Activated T-cell treated with anti-CD3 and anti-CD28 coated beads, Interleukin-2, amount 50 U/mL, for 24 hours (primary cell): ENCODE data around the gene DOCK1.

Source experiments
- DNase-seq: peaks from one replicate; pipeline ENCODE4 v3.0.0-alpha.2; 2020
- H3K27ac Mint-ChIP-seq: 2 replicates; pipeline ENCODE4 v1.8.0; 2020; ENCODE audit warnings: mild to moderate bottlenecking, mixed read lengths
- H3K27me3 Mint-ChIP-seq: 2 replicates; pipeline ENCODE4 v1.8.0; 2020; ENCODE audit warnings: mixed read lengths
- H3K36me3 Mint-ChIP-seq: 2 replicates; pipeline ENCODE4 v1.8.0; 2020; ENCODE audit warnings: low read depth, mixed read lengths
- H3K4me1 Mint-ChIP-seq: 2 replicates; pipeline ENCODE4 v1.8.0; 2020; ENCODE audit warnings: low read depth, mixed read lengths
- H3K4me3 Mint-ChIP-seq: 2 replicates; pipeline ENCODE4 v1.8.0; 2020; ENCODE audit warnings: mild to moderate bottlenecking, moderate library complexity, mixed read lengths
- H3K9me3 Mint-ChIP-seq: 2 replicates; pipeline ENCODE4 v1.8.0; 2020; ENCODE audit warnings: mixed read lengths

Gene DOCK1

DNA sequence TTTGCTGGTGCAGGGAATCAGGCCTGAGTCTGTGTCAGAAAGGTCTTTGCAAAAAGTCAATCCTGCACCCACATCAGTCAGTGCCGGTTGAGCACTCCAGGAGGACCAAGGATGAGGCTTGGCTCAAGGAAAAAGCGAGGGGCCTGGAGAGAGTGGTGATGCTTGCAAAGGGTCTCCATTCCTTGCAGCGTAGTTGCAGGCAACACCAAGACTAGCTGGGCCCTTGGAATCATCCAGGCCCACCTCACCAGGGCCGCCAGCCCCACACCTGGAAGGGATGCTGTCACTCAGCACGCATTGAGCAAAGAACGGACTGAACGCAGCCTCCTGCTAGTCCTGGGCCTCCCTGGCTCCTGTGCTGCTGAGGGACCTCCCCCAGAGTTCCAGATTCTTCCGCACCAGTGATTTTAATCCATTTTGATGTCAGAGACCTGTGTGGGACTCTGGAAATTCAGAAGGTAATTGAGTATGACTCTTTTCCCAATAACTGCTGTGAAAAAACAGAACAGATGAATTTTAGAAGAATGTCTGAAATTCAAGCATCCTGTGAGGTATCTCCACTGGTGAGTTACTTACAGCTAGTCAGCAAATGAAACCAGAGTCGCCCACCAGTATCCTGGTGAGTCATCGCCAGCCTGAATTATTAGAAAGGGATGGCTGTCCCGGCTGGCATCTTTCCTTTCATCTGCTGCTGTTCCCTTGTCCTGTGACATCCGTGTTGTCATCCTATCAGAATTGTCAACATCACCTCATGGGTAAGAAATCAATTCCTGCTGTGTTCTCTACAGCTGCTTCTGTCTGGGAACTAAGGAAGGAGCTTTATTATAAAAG, 493.1 kb downstream of the DOCK1 start:
- no peak overlapping the region for H3K27ac Mint-ChIP-seq
- DNase-seq = no peak
- H3K36me3 Mint-ChIP-seq = no peaks in the 10 kb centered on the region
- no peaks in the 10 kb centered on the region for H3K4me1 Mint-ChIP-seq
- no peak overlapping the region for H3K4me3 Mint-ChIP-seq
- H3K9me3 Mint-ChIP-seq = peaks cover 9% of the 10 kb centered on the region
- H3K27me3 Mint-ChIP-seq = no peaks in the 10 kb centered on the region

DNA sequence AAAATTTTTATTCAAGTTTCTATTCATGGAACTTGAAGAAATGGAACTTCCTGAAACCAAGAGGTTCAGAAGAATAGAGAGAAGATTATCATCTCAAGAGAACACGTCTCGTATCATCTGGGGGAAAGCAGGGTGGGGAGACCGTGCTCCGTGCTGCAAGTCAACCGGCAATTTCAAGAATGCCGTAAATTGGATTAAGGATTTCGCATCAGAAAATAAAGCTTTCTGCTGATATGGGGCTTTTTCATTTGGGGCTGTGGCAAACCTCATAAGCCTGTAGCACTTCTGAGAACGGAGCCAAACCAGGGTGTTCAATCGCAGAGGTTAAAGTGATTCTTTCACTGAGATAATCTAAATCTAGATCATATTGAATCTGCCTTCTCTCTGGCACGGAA, 493.7 kb downstream of the DOCK1 start:
- no peak for DNase-seq
- H3K27me3 Mint-ChIP-seq = no peaks in the 10 kb centered on the region
- no peaks in the 10 kb centered on the region for H3K4me1 Mint-ChIP-seq
- peaks cover 9% of the 10 kb centered on the region for H3K9me3 Mint-ChIP-seq
- no peaks in the 10 kb centered on the region for H3K36me3 Mint-ChIP-seq
- H3K4me3 Mint-ChIP-seq = no peak overlapping the region
- H3K27ac Mint-ChIP-seq = no peak overlapping the region

DNA sequence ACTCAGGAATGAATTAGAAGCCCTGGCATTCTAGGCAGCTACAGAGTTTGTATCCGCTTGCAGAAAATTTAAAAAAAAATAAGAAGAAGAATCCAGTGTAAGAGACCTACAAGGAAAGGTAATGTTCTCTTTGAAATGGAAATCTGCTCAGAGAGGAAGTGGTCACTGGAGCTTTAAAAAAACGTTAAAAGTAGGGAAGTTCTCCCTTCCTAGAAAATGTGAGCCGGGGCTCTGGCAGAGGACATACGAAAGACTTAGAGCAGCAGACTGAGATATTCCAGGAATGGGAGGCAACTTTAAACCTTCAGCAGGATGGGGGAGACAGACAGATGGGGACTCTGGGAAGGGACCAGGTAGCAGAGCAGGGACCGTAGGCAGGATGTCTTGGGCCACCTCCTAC, 494.4 kb downstream of the DOCK1 start:
- DNase-seq = no peak
- peaks cover 9% of the 10 kb centered on the region for H3K9me3 Mint-ChIP-seq
- H3K4me1 Mint-ChIP-seq = no peaks in the 10 kb centered on the region
- H3K36me3 Mint-ChIP-seq = no peaks in the 10 kb centered on the region
- no peak overlapping the region for H3K27ac Mint-ChIP-seq
- H3K4me3 Mint-ChIP-seq = no peak overlapping the region
- no peaks in the 10 kb centered on the region for H3K27me3 Mint-ChIP-seq

DNA sequence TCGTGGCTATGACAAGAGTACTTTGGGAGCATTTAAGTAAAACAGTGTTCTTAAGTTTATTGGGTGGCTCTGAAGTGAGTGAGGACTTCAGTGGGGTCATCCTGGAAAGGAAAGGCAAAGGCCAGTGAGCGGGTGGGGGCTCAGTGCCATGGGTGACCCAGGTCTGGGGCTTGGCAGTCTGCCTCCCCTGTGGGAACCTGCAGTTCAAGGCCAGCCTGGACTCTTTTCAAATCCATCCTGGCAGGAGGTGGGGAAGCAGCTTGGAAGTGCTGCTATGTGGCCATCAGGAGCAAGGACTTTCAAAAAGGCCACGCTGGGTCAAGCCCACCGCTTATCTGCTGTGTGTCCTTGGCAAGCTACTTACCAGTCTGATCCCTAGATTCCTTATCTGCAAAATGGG, 495.0 kb downstream of the DOCK1 start:
- Mint-ChIP-seq H3K9me3 (peaks cover 9% of the 10 kb centered on the region), H3K4me1 (no peaks in the 10 kb centered on the region), H3K36me3 (no peaks in the 10 kb centered on the region), H3K27me3 (no peaks in the 10 kb centered on the region), H3K27ac (no peak overlapping the region), H3K4me3 (no peak overlapping the region)
- DNase-seq = no peak

DNA sequence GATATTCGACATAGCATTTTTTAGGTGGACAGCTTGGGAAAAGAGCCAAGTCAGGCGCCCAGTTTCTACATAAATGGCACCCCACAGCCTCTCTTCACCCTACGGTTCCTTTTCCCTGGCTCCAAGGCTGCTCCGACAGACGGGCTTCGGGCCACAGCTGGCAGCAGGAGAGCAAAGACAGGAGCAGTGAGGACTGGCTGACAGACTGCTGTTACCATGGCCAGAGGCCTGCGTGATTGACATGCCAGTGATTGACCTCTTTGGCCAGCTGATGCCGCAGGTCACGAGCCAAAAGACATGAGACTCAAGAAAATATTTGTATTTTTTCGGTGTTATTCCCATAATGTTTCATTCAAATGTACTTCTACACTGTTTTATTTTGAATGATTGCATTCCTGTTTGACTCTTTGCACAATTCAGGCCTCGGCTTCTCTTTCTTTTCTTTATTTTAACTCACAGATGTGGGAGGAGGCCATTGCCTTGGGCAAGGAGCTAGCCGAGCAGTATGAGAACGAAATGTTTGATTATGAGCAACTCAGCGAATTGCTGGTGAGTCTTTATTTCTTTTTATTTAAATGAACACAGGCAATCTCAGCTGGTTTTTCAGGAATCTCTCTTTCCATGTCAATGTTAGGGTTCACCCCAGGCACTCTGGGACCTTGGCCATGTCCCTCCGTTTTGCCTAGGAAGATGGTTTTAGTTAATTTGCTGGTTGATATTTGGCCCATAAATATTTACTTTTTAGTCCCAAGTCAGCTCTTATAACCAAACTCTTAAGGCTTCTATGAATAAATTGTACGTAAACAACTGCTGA, 497.6 kb downstream of the DOCK1 start:
- DNase-seq = no peak

DNA sequence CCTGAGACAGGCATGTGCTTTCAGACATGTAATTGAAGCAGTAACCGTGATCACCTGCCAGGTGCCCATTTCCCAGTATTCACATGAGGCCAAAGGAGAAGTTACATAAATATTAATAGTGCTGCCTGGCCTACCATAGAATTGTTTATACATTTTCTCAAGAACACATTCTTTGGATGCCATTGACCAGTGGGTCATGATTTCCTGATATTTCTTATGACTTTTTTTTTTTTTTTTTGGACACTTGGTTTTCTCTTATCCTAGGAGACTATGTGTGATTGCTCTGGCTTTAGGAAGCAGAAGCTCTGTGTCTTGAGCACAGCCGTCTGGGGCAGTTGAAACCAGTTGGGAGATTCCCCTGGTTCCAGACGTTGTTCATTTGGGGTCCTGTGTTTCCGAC, 500.0 kb downstream of the DOCK1 start:
- H3K27me3 Mint-ChIP-seq = no peaks in the 10 kb centered on the region
- no peak overlapping the region for H3K27ac Mint-ChIP-seq
- DNase-seq = no peak
- no peaks in the 10 kb centered on the region for H3K36me3 Mint-ChIP-seq
- H3K4me1 Mint-ChIP-seq = peaks cover 2% of the 10 kb centered on the region
- H3K4me3 Mint-ChIP-seq = no peak overlapping the region
- peaks cover 9% of the 10 kb centered on the region for H3K9me3 Mint-ChIP-seq

More for the DNA sequence above, 497.6 kb downstream of the DOCK1 start:
- H3K36me3 Mint-ChIP-seq = no peaks in the 10 kb centered on the region
- H3K27me3 Mint-ChIP-seq = no peaks in the 10 kb centered on the region
- peaks cover 9% of the 10 kb centered on the region for H3K9me3 Mint-ChIP-seq
- no peak overlapping the region for H3K27ac Mint-ChIP-seq
- no peak overlapping the region for H3K4me3 Mint-ChIP-seq
- peaks cover 2% of the 10 kb centered on the region for H3K4me1 Mint-ChIP-seq

DNA sequence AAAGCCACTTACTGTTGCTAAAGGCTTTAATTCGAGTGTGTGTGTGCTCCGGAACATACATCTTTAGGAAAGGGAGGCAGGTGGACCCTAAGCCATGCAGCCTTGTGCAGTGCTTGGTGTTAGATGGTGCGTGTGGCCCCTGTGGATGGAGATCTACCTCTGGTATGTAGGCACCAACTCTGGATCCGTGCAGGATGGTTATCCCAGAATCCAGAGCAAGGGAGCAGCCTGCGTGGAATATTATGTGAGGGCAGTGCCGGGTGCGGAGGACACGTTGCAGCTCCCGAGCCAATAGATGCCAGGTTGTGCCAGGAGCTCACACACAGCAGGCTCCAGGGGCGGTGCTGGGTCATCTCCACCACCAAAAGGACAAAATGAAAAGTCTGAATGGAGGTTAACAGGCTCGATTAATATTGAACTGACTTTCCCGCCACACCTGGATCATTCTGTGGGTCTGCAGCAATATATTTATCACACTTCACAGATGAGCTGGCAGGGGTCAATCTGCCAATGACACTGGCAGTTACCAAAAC, 500.9 kb downstream of the DOCK1 start:
- Mint-ChIP-seq H3K27ac (no peak overlapping the region), H3K9me3 (peaks cover 9% of the 10 kb centered on the region)

DNA sequence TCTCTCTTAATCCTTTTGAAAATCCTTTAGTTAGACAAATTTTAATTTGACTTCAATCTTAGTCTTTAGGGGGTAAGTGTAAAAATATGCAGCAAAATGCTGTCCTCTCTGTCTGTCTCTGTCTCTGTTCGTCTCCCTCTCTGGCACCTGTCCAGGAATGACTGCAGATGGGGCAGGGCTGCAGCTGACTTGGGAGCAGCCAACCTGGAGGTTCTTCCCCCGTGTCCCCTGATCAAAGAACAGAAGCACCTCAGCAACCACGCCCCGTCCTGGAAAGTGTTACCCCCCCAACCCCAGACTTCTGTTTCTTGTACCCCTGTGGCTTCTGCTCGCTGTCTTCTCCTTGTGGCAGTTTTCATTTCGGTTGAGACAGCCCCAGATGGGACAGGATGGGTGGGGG, 502.3 kb downstream of the DOCK1 start:
- Mint-ChIP-seq H3K9me3 (no peaks in the 10 kb centered on the region), H3K27me3 (no peaks in the 10 kb centered on the region), H3K4me1 (peaks cover 2% of the 10 kb centered on the region), H3K36me3 (no peaks in the 10 kb centered on the region), H3K4me3 (no peak overlapping the region), H3K27ac (no peak overlapping the region)
- no peak for DNase-seq

More for the DNA sequence above, 500.9 kb downstream of the DOCK1 start:
- Mint-ChIP-seq H3K4me1 (peaks cover 2% of the 10 kb centered on the region), H3K4me3 (no peak overlapping the region), H3K27me3 (no peaks in the 10 kb centered on the region), H3K36me3 (no peaks in the 10 kb centered on the region)
- DNase-seq = no peak

DNA sequence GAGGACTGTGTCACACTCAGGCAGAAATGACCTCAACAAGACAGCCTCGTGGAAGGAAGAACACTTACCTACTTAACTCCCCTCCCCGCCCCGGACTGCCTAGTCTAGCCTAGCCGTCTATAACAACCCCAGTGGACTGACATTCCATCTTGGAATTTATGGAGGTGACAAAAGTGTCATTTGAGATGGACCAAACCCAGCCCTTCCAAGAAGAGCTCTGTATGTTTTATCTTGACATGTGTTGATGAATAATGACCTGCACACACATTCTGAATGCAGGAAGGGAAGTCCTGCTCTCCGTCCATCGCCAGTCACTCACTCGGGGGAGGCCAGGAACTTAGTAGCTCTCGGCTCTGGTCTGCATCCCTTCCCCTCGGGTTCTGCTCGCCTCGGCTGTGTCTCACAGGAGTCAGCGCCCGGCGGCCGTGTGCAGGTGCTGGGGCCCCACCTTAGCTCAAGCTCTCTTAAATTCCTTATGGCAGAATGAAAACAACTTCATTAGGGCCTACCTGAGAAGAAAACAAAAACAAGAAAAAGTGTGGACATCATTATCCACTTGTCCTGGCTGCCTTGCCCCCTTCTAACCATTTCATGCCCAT, 503.0 kb downstream of the DOCK1 start:
- H3K36me3 Mint-ChIP-seq = no peaks in the 10 kb centered on the region
- peaks cover 2% of the 10 kb centered on the region for H3K4me1 Mint-ChIP-seq
- no peaks in the 10 kb centered on the region for H3K27me3 Mint-ChIP-seq
- no peak for DNase-seq
- no peaks in the 10 kb centered on the region for H3K9me3 Mint-ChIP-seq
- no peak overlapping the region for H3K27ac Mint-ChIP-seq
- H3K4me3 Mint-ChIP-seq = no peak overlapping the region

DNA sequence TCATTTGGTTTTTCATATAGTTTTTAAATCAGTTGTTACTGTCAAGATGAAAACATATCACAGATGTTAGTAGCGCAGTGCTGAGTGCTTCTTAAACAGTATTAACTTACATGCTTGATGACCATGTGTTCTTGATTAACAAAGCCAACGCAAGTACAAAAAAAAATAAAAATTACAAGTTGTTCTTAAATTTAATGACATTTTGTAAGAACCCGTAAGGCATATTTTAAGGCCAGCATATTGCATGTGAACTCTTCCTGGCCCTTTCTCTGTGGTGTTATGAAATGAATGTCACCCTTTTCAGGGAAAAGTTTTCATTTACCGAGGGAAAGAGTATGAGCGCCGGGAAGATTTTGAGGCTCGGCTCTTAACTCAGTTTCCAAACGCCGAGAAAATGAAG, 503.5 kb downstream of the DOCK1 start:
- Mint-ChIP-seq H3K27ac (no peak overlapping the region), H3K4me3 (no peak overlapping the region), H3K4me1 (peaks cover 2% of the 10 kb centered on the region), H3K36me3 (no peaks in the 10 kb centered on the region), H3K9me3 (no peaks in the 10 kb centered on the region), H3K27me3 (no peaks in the 10 kb centered on the region)
- DNase-seq = no peak

DNA sequence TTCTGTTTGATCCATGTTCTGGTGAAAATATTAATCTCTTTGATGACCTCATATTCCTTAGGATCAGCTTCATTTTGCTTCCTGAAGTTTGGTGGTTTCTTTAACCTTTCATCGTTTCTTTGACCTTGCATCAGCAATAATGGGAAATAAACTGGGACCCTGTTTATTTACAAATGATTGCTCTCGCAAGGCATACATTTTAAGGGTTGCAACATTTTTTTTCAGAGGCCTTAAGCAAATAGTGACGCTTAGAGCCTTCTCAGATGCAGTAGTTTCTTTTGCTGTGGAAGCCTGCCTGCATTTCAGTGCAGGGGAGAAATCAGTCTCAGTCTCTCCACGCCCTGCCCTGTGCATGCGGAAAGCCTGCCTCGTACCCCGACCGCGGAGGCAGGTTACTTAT, 504.8 kb downstream of the DOCK1 start:
- DNase-seq = no peak
- H3K4me3 Mint-ChIP-seq = no peak overlapping the region
- H3K36me3 Mint-ChIP-seq = no peaks in the 10 kb centered on the region
- no peaks in the 10 kb centered on the region for H3K9me3 Mint-ChIP-seq
- peaks cover 2% of the 10 kb centered on the region for H3K4me1 Mint-ChIP-seq
- H3K27me3 Mint-ChIP-seq = no peaks in the 10 kb centered on the region
- no peak overlapping the region for H3K27ac Mint-ChIP-seq

DNA sequence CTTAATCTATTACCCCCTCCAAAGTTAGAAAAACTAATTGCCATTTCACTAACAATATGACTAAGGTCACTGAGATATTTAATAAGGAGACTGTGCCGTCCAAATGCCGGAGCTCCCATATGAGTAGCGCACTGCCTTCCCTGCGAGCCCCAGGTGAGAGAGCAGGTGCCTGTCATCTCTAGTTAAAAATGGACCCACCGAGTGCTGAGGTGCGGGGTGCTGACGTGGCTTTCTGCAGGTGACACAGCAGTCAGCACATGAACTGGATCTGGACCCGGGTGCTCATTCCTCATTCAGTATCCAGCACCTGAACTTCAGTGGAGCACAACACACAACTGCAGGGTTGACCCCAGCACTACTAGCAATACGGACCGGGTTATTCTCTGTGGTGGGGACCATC, 505.8 kb downstream of the DOCK1 start:
- H3K27me3 Mint-ChIP-seq = no peaks in the 10 kb centered on the region
- H3K36me3 Mint-ChIP-seq = no peaks in the 10 kb centered on the region
- H3K4me3 Mint-ChIP-seq = no peak overlapping the region
- H3K4me1 Mint-ChIP-seq = peaks cover 2% of the 10 kb centered on the region
- no peak for DNase-seq
- H3K27ac Mint-ChIP-seq = no peak overlapping the region
- H3K9me3 Mint-ChIP-seq = no peaks in the 10 kb centered on the region

DNA sequence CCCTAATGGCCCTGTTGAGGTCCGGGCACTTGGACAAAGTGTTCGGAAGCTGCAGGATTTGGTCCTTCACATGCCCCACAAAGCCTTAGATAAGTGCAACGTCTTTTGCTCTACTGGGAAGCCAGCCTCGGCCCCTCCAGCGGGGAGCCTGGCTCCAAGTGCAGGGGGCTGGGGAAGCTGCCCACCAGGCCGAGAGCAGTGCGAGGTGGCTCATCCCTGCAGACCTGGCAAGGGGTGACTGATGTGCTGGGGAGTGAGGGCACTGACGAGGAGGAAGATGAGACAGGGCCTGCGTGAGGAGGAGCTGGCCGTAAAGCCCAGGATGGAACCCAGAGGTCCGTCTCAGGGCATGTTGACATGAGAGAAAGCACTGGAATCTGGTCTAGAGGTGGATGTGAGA, 508.1 kb downstream of the DOCK1 start:
- DNase-seq = no peak
- H3K9me3 Mint-ChIP-seq = no peaks in the 10 kb centered on the region
- H3K36me3 Mint-ChIP-seq = no peaks in the 10 kb centered on the region
- no peak overlapping the region for H3K27ac Mint-ChIP-seq
- no peaks in the 10 kb centered on the region for H3K27me3 Mint-ChIP-seq
- no peak overlapping the region for H3K4me3 Mint-ChIP-seq
- H3K4me1 Mint-ChIP-seq = no peaks in the 10 kb centered on the region

DNA sequence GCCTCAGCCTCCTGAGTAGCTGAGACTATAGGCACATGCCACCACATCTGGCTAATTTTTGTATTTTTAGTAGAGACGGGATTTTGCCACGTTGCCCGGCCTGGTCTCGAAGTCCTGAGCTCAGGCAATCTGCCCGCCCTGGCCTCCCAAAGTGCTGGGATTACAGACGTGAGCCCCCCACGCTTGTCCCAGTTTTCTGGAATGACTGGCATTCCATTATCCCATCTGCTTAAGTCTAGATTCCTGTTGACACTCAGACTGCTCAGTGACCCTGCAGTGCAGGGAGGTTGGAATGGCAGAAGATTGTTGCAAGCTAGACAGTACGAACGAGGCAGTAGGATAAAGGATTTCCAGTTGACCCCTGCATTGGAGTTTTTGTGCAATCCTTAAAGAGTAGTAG, 508.8 kb downstream of the DOCK1 start:
- no peak overlapping the region for H3K27ac Mint-ChIP-seq
- no peak for DNase-seq
- H3K4me3 Mint-ChIP-seq = no peak overlapping the region
- H3K4me1 Mint-ChIP-seq = no peaks in the 10 kb centered on the region
- H3K36me3 Mint-ChIP-seq = no peaks in the 10 kb centered on the region
- H3K27me3 Mint-ChIP-seq = no peaks in the 10 kb centered on the region
- H3K9me3 Mint-ChIP-seq = no peaks in the 10 kb centered on the region

DNA sequence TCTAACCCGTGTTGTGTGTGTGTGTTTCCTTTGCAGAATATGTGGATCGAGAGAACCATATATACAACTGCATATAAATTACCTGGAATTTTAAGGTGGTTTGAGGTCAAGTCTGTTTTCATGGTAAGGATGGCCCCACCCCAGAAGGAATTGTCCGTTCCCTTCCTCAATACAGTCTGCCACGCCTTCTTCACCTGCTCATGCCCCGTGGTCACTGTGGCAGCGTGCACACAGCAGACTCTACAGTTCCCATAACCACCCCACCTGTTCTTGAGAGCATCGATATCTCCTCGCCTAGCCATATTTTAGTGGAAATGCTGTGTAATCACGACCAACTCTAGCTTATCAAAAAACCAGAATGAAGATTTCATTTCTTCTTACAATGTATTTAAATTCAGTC, 509.9 kb downstream of the DOCK1 start:
- H3K36me3 Mint-ChIP-seq = no peaks in the 10 kb centered on the region
- H3K27me3 Mint-ChIP-seq = no peaks in the 10 kb centered on the region
- H3K9me3 Mint-ChIP-seq = no peaks in the 10 kb centered on the region
- no peak overlapping the region for H3K27ac Mint-ChIP-seq
- no peak overlapping the region for H3K4me3 Mint-ChIP-seq
- no peaks in the 10 kb centered on the region for H3K4me1 Mint-ChIP-seq
- DNase-seq = no peak
